Fibroblast of skin of right quadriceps (primary cell): ENCODE measurements around the gene NR0B2.

Source experiments
- DNase-seq: peaks from one replicate; pipeline ENCODE4 v3.0.0-alpha.2; 2013

Gene NR0B2

GRCh38 chr1:26932531-26932930, 18.8 kb upstream of the NR0B2 start:
- no peak for DNase-seq

- peak; percentile 10 for DNase-seq
Measured at GRCh38 chr1:26923711-26924110, 9.9 kb upstream of the NR0B2 start.

- no peak for DNase-seq
Measured at GRCh38 chr1:26922901-26923300, 9.1 kb upstream of the NR0B2 start.

GRCh38 chr1:26922431-26922729, 8.6 kb upstream of the NR0B2 start:
- no peak for DNase-seq

GRCh38 chr1:26921540-26922430, 8.0 kb upstream of the NR0B2 start, which contains the start of gene NUDC:
Gene NUDC, plus strand, starts transcription at chr1:26921743. Its CDS starts 106 bp downstream, at chr1:26921849.
- DNase-seq = peak; percentile 96

- no peak for DNase-seq
Measured at GRCh38 chr1:26921126-26921539, 7.4 kb upstream of the NR0B2 start.

GRCh38 chr1:26915204-26915842, 1.5 kb upstream of the NR0B2 start:
- no peak for DNase-seq

GRCh38 chr1:26913389-26913753, 404 bp downstream of the NR0B2 start:
- no peak for DNase-seq

GRCh38 chr1:26912147-26912490, 1.7 kb downstream of the NR0B2 start:
- no peak for DNase-seq

- no peak for DNase-seq
Measured at GRCh38 chr1:26911399-26912146, 2.2 kb downstream of the NR0B2 start.

GRCh38 chr1:26910343-26911160, 3.2 kb downstream of the NR0B2 start:
- DNase-seq = no peak

- no peak for DNase-seq
Measured at GRCh38 chr1:26909951-26910342, 3.8 kb downstream of the NR0B2 start.

- DNase-seq = peak; percentile 21
Measured at GRCh38 chr1:26907071-26907917, 6.5 kb downstream of the NR0B2 start.

- DNase-seq = no peak
Measured at GRCh38 chr1:26900815-26901511, 12.8 kb downstream of the NR0B2 start.

GRCh38 chr1:26900001-26900814, 13.6 kb downstream of the NR0B2 start, which contains the start of gene GPATCH3:
Gene GPATCH3, minus strand, starts transcription at chr1:26900467. Its CDS starts 25 bp downstream, at chr1:26900442.
- peak; percentile 94 for DNase-seq

- DNase-seq = no peak
Measured at GRCh38 chr1:26897351-26897750, 16.4 kb downstream of the NR0B2 start.

- no peak for DNase-seq
Measured at GRCh38 chr1:26894263-26894662, 19.5 kb downstream of the NR0B2 start.

- no peak for DNase-seq
Measured at GRCh38 chr1:26890467-26890796, 23.3 kb downstream of the NR0B2 start.

- peak; percentile 70 for DNase-seq
Measured at GRCh38 chr1:26889551-26890466, 24.0 kb downstream of the NR0B2 start, which contains the start of gene GPN2. Gene GPN2, minus strand, starts transcription at chr1:26890283. Its CDS starts 187 bp downstream, at chr1:26890096.
